GM19463 (cell line): ENCODE results near the gene MMP14.
"Not testable (repeated sequence)": the region's sequence is repeated elsewhere in the genome, so short reads cannot be mapped to it uniquely, and the experiment has no call there.

Experiments used
- ATAC-seq: cut with Tn5 transposase; IDR thresholded peaks from one replicate; pipeline ENCODE4 v1.9.1; 2021; ENCODE audit warnings: mild to moderate bottlenecking, moderate library complexity; ENCODE audit not compliant: unreplicated experiment

MMP14 gene

DNA sequence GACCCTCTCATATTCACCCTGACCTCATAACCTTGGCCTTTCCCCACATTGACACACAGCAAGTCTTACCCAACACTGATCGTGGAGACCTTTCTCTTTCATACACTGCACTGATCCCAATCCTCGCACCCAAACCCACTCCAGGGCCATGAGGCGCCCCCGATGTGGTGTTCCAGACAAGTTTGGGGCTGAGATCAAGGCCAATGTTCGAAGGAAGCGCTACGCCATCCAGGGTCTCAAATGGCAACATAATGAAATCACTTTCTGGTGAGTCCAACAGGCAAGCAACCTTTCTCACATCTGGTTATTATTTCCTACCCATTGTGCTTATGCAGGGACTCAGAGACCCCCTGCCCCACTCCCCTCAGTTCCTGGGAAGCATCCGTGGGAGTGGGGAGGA lies 5.4 kb downstream of the MMP14 start:
- ATAC-seq = no peak

DNA sequence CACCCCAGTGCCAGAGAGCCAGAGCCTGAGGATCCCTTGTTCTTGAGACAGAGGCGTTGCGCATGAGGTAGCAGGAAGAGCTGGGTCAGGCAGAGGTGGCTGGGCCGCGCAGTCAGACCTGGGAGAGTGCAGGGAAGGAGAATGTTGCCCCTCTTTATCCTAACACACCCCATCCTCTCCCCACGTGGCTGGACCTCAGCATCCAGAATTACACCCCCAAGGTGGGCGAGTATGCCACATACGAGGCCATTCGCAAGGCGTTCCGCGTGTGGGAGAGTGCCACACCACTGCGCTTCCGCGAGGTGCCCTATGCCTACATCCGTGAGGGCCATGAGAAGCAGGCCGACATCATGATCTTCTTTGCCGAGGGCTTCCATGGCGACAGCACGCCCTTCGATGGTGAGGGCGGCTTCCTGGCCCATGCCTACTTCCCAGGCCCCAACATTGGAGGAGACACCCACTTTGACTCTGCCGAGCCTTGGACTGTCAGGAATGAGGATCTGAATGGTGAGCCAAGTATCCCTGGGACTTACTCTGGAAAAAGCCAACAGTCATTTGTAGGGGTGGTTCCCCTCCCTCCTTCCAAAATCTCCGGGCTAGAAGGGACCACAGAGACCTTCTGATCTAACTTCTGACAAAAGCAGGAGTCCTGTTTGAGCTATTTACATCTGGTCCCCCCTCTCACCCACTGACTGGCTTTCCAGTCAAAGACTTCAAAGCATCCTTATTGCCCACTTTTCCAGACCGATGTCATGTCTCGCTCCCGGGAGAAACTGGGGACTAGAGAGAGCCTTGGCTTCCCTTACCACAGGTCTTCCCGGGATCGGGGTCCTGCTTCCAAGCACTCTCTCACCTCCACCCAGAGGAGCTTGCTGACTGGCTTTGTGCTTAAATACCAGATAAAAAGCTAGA lies 6.1 kb downstream of the MMP14 start:
- no peak for ATAC-seq

DNA sequence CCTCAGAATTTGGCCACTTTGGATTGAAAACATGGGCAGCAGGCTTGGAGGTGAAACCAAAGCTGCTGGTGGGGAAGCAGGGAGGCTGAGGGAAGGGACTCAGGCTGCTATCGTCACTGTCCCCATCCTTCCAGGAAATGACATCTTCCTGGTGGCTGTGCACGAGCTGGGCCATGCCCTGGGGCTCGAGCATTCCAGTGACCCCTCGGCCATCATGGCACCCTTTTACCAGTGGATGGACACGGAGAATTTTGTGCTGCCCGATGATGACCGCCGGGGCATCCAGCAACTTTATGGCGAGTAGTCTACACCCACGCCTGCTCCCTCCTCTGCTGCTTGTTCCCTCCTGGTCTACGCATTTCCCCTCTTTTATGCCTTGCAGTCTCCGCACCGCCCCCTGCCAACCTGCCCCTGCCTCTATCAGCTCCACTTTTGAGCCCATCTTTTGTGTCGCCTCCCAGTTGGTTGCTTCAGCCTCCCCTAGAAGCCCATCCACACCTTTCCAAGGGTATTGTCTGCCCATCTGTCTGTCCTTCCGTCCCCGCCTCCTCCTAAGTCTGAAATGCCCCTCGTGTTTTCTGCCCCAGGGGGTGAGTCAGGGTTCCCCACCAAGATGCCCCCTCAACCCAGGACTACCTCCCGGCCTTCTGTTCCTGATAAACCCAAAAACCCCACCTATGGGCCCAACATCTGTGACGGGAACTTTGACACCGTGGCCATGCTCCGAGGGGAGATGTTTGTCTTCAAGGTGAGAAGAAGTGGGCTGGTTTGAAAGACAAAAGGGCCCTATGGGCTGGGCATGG lies 6.9 kb downstream of the MMP14 start:
- ATAC-seq = no peak

DNA sequence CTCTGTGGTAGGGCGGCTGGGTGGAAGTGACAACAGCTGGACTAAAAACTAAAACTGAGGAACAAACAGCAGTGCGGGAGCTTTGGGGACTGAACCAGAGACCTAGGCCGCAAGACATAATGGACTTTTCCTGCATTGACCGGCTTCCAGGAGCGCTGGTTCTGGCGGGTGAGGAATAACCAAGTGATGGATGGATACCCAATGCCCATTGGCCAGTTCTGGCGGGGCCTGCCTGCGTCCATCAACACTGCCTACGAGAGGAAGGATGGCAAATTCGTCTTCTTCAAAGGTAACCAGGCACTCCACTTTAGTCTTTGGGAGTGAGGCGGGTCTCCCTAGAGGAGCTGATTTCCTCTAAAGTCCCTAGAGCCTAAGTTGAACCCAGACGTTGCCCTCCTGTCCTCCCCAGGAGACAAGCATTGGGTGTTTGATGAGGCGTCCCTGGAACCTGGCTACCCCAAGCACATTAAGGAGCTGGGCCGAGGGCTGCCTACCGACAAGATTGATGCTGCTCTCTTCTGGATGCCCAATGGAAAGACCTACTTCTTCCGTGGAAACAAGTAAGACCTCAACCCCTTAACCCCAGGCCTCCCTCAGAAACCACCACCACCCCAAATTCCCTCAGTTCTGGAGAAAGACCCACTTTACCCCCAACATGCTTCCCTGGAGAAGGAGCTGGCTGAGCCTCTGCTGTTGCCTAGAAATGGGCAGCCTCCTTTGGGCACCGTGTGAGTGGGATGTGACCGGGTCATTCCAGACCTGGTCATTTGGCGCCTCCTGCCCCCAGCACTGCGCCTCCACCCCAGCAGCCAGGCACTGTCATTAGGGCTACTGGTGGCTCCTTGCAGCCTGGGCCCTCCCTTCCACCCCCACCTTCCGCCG lies 8.1 kb downstream of the MMP14 start:
- no peak for ATAC-seq

DNA sequence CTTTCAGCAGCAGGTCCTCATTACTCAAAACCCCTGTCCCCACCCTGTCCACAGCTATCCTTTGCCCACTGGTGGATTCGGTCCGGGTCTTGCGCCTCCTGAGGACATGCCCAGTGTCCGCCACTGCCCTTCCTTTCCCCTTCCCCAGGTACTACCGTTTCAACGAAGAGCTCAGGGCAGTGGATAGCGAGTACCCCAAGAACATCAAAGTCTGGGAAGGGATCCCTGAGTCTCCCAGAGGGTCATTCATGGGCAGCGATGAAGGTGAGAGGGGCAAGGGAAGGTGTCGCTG lies 8.7 kb downstream of the MMP14 start:
- ATAC-seq = no peak

DNA sequence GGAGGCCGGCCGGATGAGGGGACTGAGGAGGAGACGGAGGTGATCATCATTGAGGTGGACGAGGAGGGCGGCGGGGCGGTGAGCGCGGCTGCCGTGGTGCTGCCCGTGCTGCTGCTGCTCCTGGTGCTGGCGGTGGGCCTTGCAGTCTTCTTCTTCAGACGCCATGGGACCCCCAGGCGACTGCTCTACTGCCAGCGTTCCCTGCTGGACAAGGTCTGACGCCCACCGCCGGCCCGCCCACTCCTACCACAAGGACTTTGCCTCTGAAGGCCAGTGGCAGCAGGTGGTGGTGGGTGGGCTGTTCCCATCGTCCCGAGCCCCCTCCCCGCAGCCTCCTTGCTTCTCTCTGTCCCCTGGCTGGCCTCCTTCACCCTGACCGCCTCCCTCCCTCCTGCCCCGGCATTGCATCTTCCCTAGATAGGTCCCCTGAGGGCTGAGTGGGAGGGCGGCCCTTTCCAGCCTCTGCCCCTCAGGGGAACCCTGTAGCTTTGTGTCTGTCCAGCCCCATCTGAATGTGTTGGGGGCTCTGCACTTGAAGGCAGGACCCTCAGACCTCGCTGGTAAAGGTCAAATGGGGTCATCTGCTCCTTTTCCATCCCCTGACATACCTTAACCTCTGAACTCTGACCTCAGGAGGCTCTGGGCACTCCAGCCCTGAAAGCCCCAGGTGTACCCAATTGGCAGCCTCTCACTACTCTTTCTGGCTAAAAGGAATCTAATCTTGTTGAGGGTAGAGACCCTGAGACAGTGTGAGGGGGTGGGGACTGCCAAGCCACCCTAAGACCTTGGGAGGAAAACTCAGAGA lies 9.6 kb downstream of the MMP14 start:
- ATAC-seq = no peak

DNA sequence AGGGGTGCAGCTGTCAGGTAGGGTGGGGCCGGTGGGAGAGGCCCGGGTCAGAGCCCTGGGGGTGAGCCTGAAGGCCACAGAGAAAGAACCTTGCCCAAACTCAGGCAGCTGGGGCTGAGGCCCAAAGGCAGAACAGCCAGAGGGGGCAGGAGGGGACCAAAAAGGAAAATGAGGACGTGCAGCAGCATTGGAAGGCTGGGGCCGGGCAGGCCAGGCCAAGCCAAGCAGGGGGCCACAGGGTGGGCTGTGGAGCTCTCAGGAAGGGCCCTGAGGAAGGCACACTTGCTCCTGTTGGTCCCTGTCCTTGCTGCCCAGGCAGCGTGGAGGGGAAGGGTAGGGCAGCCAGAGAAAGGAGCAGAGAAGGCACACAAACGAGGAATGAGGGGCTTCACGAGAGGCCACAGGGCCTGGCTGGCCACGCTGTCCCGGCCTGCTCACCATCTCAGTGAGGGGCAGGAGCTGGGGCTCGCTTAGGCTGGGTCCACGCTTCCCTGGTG lies 10.5 kb downstream of the MMP14 start:
- ATAC-seq = no peak

DNA sequence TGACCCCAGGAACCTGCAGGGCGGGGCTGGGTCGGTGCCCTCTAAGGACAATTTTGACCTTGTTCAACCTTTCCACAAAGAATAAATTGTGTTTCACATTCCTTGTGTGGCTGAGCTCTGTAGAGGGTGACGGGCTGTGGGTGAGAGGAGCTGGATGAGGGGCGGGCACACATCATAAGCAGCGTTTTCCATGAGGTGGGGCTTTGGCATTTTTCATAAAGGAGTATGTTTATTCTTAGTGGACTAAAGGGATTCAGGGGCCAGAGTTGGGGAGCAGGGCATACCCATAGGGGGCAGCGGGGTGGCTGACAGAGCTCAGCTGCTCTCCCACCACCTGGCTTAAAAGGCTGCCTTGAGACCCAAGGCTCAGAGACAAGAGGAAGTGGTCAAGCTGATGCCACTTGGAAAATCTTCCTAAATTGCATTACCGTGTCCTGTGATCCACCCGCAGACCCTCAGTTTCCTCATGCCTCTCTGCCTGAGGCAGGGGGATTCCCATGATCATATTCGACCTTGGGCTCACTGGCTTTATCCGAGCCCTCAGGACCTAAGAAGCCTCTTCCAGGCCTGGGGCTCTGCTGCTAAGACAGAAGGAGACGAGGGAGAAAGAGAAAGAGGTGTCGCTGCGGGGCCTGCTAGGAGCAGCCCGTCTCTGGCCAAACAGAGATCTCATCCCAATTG lies 11.4 kb downstream of the MMP14 start:
- no peak for ATAC-seq

DNA sequence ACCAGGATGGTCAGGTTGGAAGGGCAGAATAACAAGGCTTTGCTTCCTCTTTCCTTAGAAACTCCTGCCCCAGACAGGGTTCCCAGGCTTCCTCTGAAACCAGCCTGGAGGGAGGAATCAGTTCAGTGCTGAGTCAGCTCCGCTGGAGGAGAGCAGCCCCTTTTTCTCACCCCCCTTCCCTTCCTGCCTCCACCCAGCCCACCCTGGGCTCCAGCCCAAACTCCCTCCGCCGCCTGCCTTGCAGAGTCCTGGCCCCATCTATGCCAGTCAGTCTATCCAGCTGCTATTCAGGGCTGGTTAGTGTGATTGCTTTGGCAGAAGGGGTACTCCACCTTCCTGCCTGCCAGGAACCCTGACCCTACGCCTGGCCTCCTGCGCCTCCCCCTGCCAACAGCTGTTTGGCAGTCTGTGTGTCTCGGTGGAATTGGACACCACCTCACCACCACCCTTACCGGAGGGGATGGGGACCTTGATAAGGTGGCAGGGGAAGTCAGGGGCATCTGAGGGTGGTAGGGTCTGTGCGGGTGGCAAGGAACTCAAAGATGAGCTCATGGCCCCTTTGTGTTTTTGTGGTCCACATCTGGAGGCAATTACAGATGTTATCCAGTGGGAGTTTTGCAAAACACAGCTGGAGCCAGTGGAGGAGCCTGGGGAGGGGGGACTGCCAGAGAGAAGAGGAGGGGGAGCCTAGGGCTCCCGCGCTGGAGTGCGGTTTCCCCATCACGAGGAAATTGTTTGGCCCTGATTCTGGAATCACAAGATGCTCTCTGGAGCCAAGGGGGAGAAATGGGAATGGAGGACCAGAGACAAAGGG lies 12.2 kb downstream of the MMP14 start:
- ATAC-seq = no peak

DNA sequence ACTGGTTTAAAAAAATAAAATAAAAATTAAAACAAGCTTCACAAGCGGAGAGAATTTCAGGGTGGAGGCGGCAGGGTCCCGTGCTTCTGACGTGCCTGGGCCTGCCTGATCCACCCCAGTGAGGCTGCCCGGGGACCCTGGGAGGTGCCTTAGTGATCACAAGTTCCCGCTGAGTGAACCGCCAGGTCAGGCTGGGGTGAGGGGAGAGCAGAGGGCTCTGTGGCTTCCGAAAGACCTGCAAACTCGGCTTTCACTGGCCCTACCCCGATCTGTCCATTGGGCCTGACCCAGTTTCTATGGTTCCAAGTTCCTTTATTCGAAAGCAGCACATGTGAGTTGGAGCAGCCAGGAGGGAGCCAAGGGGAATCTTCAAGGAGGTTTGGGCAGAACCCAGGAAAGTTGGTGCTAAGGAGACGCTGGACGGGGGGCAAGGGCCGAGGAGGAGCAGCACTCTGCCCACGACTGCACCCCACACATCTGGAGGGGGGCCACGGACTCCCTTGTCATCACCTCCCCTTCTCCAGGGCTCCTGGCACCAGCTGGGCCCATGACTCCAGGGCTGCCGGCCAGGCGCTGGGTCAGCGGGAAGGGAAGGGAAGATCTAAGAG lies 12.9 kb downstream of the MMP14 start:
- ATAC-seq = no peak

DNA sequence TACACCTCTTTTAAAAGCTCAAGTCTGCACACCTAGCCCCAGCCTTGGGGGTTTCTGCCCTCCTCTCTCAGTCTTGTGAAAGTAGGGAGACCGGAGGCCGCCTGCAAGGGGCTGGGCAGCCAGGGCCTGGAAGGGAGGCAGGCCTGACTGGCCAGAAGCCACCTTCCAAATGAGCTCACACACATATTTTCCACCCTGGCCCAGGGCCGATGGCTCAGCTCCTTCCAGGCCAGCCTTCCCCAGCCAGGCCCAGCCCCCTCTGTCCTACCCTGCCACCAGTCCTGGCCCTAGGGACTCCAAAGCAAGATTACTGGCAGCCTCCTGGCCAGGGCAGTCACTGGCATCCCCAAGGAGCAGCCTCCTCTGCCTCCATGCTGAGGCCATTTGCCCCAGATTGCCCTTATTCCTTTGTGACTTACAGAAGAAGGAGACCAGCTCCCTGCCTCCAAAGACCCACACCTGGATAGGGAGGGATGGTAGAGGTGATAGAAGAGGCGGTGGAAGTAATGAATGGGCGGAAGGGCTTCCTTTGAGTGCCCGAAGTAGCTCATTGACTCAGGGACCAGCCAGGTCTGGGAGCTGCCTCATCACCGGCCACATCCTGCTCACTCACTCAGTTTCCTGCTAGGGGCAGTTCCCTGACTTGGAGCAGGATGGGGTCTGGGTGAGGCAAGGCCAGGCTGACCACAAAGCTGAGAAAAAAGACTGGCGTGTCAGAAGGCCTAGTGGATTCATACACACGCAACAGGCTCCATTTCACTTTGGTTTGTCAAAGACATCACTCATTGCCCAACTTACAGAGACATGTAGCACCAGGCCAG lies 14.8 kb downstream of the MMP14 start:
- no peak for ATAC-seq

DNA sequence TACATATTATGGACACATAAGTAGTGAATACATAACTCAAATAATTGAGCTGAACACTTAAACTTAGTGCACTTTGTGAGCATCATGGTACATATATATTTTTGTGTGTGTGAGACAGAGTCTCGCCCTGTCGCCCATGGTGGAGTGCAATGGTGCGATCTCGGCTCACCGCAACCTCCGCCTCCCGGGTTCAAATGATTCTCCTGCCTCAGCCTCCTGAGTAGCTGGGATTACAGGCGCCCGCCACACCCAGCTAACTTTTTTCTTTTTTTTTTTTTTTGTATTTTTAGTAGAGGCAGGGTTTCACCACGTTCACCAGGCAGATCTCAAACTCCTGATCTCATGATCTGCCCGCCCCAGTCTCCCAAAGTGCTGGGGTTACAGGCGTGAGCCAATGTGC lies 15.8 kb downstream of the MMP14 start:
- ATAC-seq = not testable (repeated sequence)

DNA sequence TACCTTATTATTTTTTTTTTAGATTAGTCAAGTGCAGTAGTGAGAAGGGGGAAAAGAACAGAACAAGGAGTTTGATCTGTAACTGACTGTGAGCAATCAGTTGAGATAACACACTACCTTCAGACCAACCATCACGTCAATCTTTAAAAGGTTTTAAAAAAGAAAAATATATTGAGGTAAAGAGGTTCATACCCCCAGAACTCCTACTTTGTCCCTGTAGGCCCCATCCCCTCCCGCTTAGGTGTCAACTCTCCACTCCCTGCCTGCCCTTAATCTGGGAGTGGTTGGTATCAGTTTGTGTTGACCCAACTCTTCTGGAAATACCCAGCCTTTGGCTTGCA lies 16.2 kb downstream of the MMP14 start:
- no peak for ATAC-seq

DNA sequence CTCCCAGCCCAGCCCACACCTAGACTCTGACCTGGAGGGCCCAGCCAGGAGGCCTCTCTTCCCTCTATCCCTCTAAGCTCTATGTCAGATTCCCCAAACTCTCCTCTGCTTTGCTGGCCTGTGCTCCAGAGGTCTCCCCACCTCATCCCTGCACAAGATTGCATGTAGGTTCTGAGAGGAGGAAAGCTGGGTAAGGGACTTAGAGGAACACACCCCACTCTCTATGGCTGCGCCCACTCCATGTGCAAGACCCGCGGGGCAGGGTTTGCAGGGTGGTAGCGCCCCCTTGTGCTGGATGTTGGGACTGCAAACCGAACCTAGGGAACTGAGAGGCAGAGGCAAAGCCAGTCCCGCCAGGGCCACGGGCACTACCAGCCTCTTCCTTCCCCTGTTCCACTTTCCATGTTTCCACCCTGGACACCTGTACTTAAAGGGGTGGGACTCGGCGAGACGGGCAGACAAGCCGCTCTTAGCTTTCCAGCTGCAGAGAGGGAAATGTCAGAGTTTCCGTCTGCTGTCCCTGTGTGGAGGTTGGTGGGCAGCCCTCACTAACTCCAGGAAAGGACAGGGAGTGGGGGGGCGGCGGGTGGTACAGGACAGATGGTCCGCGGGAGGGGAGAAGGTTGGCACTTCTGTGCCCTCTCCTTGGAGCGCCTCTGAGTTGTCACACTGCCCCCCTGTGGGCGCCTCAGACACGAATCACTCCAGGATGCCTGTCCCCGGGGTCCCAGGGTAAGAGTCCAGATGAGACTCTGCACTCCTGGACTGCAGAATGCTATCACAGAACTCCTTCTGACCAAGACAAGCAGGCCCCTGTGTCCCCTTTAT lies 16.8 kb downstream of the MMP14 start:
- peak; percentile 72 for ATAC-seq

DNA sequence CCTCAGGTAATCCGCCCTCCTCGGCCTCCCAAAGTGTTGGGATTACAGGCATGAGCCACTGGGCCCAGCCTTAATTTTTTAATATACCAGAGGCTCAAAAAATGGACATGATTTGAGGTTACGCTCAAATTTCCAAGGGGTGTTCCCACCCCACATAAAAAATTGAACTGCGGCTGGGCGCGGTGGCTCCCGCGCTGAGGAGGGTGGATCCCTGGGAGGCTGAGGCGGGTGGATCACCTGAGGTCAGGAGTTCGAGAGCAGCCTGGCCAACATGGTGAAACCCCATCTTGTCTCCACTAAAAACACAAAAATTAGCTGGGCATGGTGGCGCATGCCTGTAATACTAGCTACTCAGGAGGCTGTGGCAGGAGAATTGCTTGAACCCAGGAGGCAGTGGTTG lies 17.9 kb downstream of the MMP14 start:
- ATAC-seq = not testable (repeated sequence)

DNA sequence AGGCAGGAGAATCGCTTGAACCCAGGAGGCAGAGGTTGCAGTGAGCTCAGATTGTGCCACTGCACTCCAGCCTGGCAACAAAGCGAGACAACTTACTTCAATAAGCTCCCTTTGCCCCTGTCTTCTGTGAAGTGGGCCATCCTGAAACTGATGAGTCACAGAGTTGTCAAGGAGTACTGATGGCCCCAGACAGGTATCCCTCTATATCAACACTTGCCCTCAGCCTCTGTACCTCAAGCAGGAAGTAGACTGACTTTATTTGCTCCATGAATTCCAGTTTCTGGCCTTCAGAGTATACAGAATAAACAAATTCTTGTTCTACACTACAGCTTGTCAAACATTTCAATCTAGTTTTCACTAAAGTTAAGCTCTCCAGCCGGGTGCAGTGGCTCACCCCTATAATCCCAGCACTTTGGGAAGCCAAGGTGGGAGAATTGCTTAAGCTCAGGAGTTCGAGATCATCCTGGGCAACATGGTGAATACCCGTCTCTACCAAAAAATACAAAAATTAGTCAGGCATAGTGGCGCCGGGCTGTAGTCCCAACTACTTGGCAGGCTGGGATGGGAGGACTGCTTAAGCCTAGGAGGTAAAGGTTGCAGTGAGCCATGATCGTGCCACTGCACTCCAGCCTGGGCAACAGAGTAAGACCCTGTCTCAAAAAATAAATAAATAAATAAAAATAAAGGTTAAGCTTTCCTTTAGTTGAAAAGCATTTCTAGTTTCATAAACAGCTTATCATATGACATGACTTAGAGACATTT lies 18.8 kb downstream of the MMP14 start:
- ATAC-seq = no peak
